ENCODE measurements around the gene SLC7A14.

The SLC7A14 gene

GRCh38 chr3:170485696-170486095, 100.2 kb downstream of the SLC7A14 start:
- H3K4me3 ChIP-seq (ENCODE audit: low read length, poor library complexity, severe bottlenecking): no peak overlapping the region
- H3K27me3 ChIP-seq (ENCODE audit: insufficient read depth, low read length, poor library complexity, severe bottlenecking): no peaks in the 10 kb centered on the region
- no peak overlapping the region for H3K4me2 ChIP-seq (ENCODE audit: low read depth, low read length, poor library complexity, severe bottlenecking)
- H3K4me1 ChIP-seq (ENCODE audit: insufficient read depth, low read length, poor library complexity, severe bottlenecking): no peaks in the 10 kb centered on the region
- no peaks in the 10 kb centered on the region for H4K20me1 ChIP-seq (ENCODE audit: insufficient read depth, low read length, poor library complexity, severe bottlenecking)
- no peaks in the 10 kb centered on the region for H3K36me3 ChIP-seq (ENCODE audit: insufficient read depth, low read length)
- no peaks in the 10 kb centered on the region for H3K9me2 ChIP-seq (replicated peaks; ENCODE audit: low read depth, low read length)
- TF ChIP-seq EZH2phosphoT487 (IDR thresholded peaks at IDR 0.05; ENCODE audit: borderline replicate concordance) (no peak), CTCF (conservative IDR thresholded peaks at IDR 0.05; ENCODE audit: low read length) (no peak)
- no peaks in the 10 kb centered on the region for H3K79me2 ChIP-seq (ENCODE audit: insufficient read depth, low read length)
- no peak overlapping the region for H2AFZ ChIP-seq (ENCODE audit: low read length)
- H3K9ac ChIP-seq (ENCODE audit: low read depth, low read length, poor library complexity, severe bottlenecking): no peak overlapping the region
- H3F3A ChIP-seq (ENCODE audit: low read depth): no peaks in the 10 kb centered on the region
- no peaks in the 10 kb centered on the region for H3K9me3 ChIP-seq (ENCODE audit: insufficient read depth, low read depth, low read length)

GRCh38 chr3:170485294-170485693, 100.6 kb downstream of the SLC7A14 start:
- Histone ChIP-seq H3K9me2 (replicated peaks; ENCODE audit: low read depth, low read length) (no peaks in the 10 kb centered on the region), H3K9ac (ENCODE audit: low read depth, low read length, poor library complexity, severe bottlenecking) (no peak overlapping the region), H3K4me1 (ENCODE audit: insufficient read depth, low read length, poor library complexity, severe bottlenecking) (no peaks in the 10 kb centered on the region), H3K79me2 (ENCODE audit: insufficient read depth, low read length) (no peaks in the 10 kb centered on the region), H3K9me3 (ENCODE audit: insufficient read depth, low read depth, low read length) (no peaks in the 10 kb centered on the region), H4K20me1 (ENCODE audit: insufficient read depth, low read length, poor library complexity, severe bottlenecking) (no peaks in the 10 kb centered on the region), H2AFZ (ENCODE audit: low read length) (no peak overlapping the region), H3K4me3 (ENCODE audit: low read length, poor library complexity, severe bottlenecking) (no peak overlapping the region), H3F3A (ENCODE audit: low read depth) (no peaks in the 10 kb centered on the region), H3K36me3 (ENCODE audit: insufficient read depth, low read length) (no peaks in the 10 kb centered on the region), H3K4me2 (ENCODE audit: low read depth, low read length, poor library complexity, severe bottlenecking) (no peak overlapping the region), H3K27me3 (ENCODE audit: insufficient read depth, low read length, poor library complexity, severe bottlenecking) (no peaks in the 10 kb centered on the region)
- TF ChIP-seq CTCF (conservative IDR thresholded peaks at IDR 0.05; ENCODE audit: low read length) (no peak), EZH2phosphoT487 (IDR thresholded peaks at IDR 0.05; ENCODE audit: borderline replicate concordance) (no peak)

- Histone ChIP-seq H3K9ac (ENCODE audit: low read depth, low read length, poor library complexity, severe bottlenecking) (no peak overlapping the region), H3K4me2 (ENCODE audit: low read depth, low read length, poor library complexity, severe bottlenecking) (no peak overlapping the region), H3F3A (ENCODE audit: low read depth) (no peaks in the 10 kb centered on the region), H3K9me3 (ENCODE audit: insufficient read depth, low read depth, low read length) (no peaks in the 10 kb centered on the region), H3K79me2 (ENCODE audit: insufficient read depth, low read length) (no peaks in the 10 kb centered on the region), H3K27me3 (ENCODE audit: insufficient read depth, low read length, poor library complexity, severe bottlenecking) (no peaks in the 10 kb centered on the region), H4K20me1 (ENCODE audit: insufficient read depth, low read length, poor library complexity, severe bottlenecking) (no peaks in the 10 kb centered on the region), H3K4me1 (ENCODE audit: insufficient read depth, low read length, poor library complexity, severe bottlenecking) (no peaks in the 10 kb centered on the region), H3K36me3 (ENCODE audit: insufficient read depth, low read length) (no peaks in the 10 kb centered on the region), H2AFZ (ENCODE audit: low read length) (no peak overlapping the region), H3K4me3 (ENCODE audit: low read length, poor library complexity, severe bottlenecking) (no peak overlapping the region), H3K9me2 (replicated peaks; ENCODE audit: low read depth, low read length) (no peaks in the 10 kb centered on the region)
- no peak for TF ChIP-seq CTCF (conservative IDR thresholded peaks at IDR 0.05; ENCODE audit: low read length)
- TF ChIP-seq EZH2phosphoT487 (IDR thresholded peaks at IDR 0.05; ENCODE audit: borderline replicate concordance): no peak
Measured at GRCh38 chr3:170484869-170485268, 101.0 kb downstream of the SLC7A14 start.
